RWPE1 (cell line): ENCODE results near the gene ATP2A3.
"Not testable (repeated sequence)": the region's sequence is repeated elsewhere in the genome, so short reads cannot be mapped to it uniquely, and the experiment has no call there.

Experiments
- CTCF ChIA-PET: fragments of 350-600 bp; sonication (Branson Sonifier 250); formaldehyde crosslinking; extraction: SDS; loops from one replicate; lab custom pipeline; 2021; lab: Yijun Ruan, JAX
- POLR2A ChIA-PET: fragments of 400-600 bp; formaldehyde crosslinking; extraction: SDS; loops from one replicate; lab custom pipeline; 2020; ENCODE audit warnings: antibody characterized with exemption; ENCODE audit not compliant: low non-redundant PET; lab: Yijun Ruan, JAX
- DNase-seq: peaks from one replicate; pipeline ENCODE4 v3.0.0; 2012; ENCODE audit warnings: low spot score
- H3K27ac ChIP-seq: fragments of 450-650 bp; 2 replicates; pipeline ENCODE4 v1.5.1; 2017
- TF ChIP-seq, protein P1 (sequence below): fragments of 450-650 bp; conservative IDR thresholded peaks from 2 replicates; pipeline ENCODE4 v1.5.1; 2017; ENCODE audit warnings: low read depth, mild to moderate bottlenecking

Gene ATP2A3

DNA sequence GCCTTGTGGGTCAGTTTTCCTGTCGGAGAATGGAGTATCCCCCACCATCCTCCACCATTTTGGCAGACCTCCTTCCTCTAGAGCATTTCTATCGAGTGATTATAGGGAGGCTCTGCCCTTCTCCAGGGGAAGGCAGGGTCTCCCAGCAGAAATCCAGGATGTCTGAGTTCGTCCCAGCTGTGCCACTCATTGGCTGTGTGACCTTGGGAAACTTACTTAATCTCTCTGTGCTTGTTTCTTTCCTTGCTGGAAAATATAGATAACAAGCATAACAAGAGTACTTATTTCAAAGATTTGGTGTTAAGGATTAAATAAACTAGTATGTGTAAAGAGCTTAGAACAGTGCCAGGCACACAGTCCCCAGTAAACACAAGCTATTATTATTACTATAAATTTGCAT lies 14.8 kb downstream of the ATP2A3 start:
- H3K27ac ChIP-seq, result no peak overlapping the region
- ChIA-PET POLR2A (no interaction called here), CTCF (interaction anchor here (0.9 kb wide), 1 partner anchor 36 kb away, joined by 4 read pairs; no protein-coding TSS in a partner anchor)
- TF ChIP-seq, protein P1, sequence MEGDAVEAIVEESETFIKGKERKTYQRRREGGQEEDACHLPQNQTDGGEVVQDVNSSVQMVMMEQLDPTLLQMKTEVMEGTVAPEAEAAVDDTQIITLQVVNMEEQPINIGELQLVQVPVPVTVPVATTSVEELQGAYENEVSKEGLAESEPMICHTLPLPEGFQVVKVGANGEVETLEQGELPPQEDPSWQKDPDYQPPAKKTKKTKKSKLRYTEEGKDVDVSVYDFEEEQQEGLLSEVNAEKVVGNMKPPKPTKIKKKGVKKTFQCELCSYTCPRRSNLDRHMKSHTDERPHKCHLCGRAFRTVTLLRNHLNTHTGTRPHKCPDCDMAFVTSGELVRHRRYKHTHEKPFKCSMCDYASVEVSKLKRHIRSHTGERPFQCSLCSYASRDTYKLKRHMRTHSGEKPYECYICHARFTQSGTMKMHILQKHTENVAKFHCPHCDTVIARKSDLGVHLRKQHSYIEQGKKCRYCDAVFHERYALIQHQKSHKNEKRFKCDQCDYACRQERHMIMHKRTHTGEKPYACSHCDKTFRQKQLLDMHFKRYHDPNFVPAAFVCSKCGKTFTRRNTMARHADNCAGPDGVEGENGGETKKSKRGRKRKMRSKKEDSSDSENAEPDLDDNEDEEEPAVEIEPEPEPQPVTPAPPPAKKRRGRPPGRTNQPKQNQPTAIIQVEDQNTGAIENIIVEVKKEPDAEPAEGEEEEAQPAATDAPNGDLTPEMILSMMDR, result no peak
- DNase-seq, result no peak

GRCh38 chr17:3948551-3948950 lies 15.7 kb downstream of the ATP2A3 start:
- POLR2A ChIA-PET, CTCF ChIA-PET, DNase-seq: not testable (repeated sequence)

DNA sequence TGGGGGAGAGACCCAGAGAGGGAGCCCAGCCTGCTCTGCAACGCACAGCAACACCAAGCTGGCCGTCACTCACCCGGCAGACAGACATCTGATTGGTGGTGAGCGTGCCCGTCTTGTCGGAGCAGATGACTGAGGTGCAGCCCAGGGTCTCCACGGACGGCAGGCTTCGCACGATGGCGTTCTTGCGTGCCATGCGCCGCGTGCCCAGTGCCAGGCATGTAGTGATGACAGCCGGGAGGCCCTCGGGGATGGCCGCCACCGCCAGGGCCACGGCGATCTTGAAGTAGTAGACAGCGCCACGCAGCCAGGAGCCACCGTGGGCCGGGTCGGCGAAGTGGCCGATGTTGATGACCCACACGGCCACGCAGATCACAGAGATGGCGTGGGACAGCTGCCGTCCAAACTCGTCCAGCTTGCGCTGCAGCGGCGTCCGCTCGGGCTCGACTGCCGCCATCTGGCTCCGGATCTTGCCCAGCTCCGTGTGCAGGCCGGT lies 16.9 kb downstream of the ATP2A3 start:
- POLR2A ChIA-PET, result no interaction called here
- H3K27ac ChIP-seq, result no peak overlapping the region
- DNase-seq, result no peak
- TF ChIP-seq, protein P1, result no peak
- CTCF ChIA-PET, result no interaction called here

More at GRCh38 chr17:3948551-3948950, 15.7 kb downstream of the ATP2A3 start:
- not testable (repeated sequence) for H3K27ac ChIP-seq

- H3K27ac ChIP-seq, result no peak overlapping the region
- no peak for DNase-seq
- TF ChIP-seq, protein P1, result no peak
- ChIA-PET CTCF (interaction anchor here (0.6 kb wide), 1 partner anchor 81 kb away, joined by 5 read pairs; no protein-coding TSS in a partner anchor), POLR2A (no interaction called here)
Observed at GRCh38 chr17:3946711-3947235, 17.5 kb downstream of the ATP2A3 start.

- no peak overlapping the region for H3K27ac ChIP-seq
- DNase-seq, result peak; percentile 72
- ChIA-PET POLR2A (no interaction called here), CTCF (interaction anchor here (0.5 kb wide), 1 partner anchor 67 kb away, joined by 3 read pairs; no protein-coding TSS in a partner anchor)
- TF ChIP-seq, protein P1, result no peak
Observed at GRCh38 chr17:3944485-3945388, 19.5 kb downstream of the ATP2A3 start.

DNA sequence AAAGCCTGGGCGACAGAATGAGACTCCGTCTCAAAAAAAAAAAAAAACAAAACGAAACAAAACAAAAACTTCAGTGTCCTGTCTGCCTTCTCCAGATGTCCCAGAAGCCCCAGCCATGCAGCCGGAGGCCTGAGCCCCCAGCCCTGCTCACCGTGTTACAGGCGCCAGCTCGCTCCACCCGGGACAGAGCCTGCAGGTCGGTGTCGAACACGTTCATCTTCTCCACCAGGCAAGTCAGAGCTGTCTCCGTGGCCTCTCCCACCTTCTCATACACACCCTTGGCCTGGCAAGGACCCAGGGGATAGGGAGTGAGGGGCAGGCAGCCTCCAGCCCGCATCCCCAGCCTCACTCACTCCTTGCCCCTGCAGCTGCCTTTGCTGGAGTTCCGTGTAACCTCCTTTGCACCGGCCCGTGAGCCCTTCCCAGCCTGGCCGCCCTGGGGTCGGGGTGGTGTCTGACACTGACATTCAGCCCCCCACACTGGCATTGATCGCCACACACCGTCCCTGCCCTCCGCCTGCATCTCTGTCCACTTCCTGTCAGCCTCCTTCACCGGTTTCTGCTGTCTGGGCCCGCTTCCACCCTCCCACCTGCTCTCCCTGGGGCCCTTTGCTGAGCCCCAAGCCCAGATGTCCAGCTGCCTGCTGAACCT lies 20.9 kb downstream of the ATP2A3 start:
- TF ChIP-seq, protein P1, result no peak
- no peak for DNase-seq
- POLR2A ChIA-PET, result no interaction called here
- no peak overlapping the region for H3K27ac ChIP-seq
- CTCF ChIA-PET, result interaction anchor here (0.7 to 1.3 kb wide), 2 partner anchors 38 to 187 kb away, joined by 3 to 10 read pairs; no protein-coding TSS in a partner anchor
